IMR-90 (cell line): ENCODE measurements around the gene RNF128. TPM values are rescaled to one million over a fixed set of nuclear protein-coding genes. Genes with fewer than 3 reads are reported as not detected.

Experiments used
- ATAC-seq: fragments of 200-7000 bp; cut with Tn5 transposase; 2 replicates; pipeline ENCODE4 v1.9.1; 2020; ENCODE audit warnings: low read depth, mild to moderate bottlenecking, moderate library complexity
- BruUV-seq: library from RNA; stranded (reverse); fragments of 400-500 nt; replicated peaks from 2 replicates; lab custom pipeline; 2021; lab: Mats Ljungman, UMichigan
- CTCF ChIA-PET: fragments of 300-600 bp; formaldehyde crosslinking; extraction: SDS; loops from one replicate; lab custom pipeline; 2021; ENCODE audit warnings: antibody characterized with exemption; lab: Yijun Ruan, JAX
- POLR2A ChIA-PET: fragments of 300-600 bp; sonication (Branson Sonifier 250); formaldehyde crosslinking; loops from one replicate; lab custom pipeline; 2022; ENCODE audit warnings: antibody characterized with exemption; ENCODE audit not compliant: unreplicated experiment; lab: Charles Lee
- DNase-seq: peaks from one replicate; pipeline ENCODE4 v3.0.0; 2013
- H2AFZ ChIP-seq: replicated peaks from 2 replicates; pipeline ENCODE3; 2013; ENCODE audit warnings: low read length, mild to moderate bottlenecking; ENCODE audit not compliant: poor library complexity
- H2AK5ac ChIP-seq: 2 replicates; pipeline ENCODE4 v1.6.1; 2013; ENCODE audit warnings: low read depth, low read length, inconsistent platforms
- H2AK9ac ChIP-seq: replicated peaks from 2 replicates; pipeline ENCODE3; 2013; ENCODE audit warnings: mild to moderate bottlenecking, low read depth, low read length, moderate library complexity; ENCODE audit not compliant: poor library complexity
- H2BK120ac ChIP-seq: 2 replicates; pipeline ENCODE4 v1.6.1; 2013; ENCODE audit warnings: low read depth, low read length, inconsistent platforms
- H2BK15ac ChIP-seq: 3 replicates; pipeline ENCODE4 v1.6.1; 2013; ENCODE audit warnings: low read depth, low read length, inconsistent platforms
- H2BK20ac ChIP-seq: 2 replicates; pipeline ENCODE4 v1.6.1; 2013; ENCODE audit warnings: low read depth, mild to moderate bottlenecking, inconsistent platforms, low read length, moderate library complexity
- H2BK5ac ChIP-seq: 2 replicates; pipeline ENCODE4 v1.6.1; 2013; ENCODE audit warnings: mild to moderate bottlenecking, low read depth, low read length, inconsistent platforms; ENCODE audit not compliant: poor library complexity, severe bottlenecking
- H3K14ac ChIP-seq: replicated peaks from 2 replicates; pipeline ENCODE4 v1.6.1; 2013; ENCODE audit warnings: low read depth, low read length, inconsistent platforms
- H3K18ac ChIP-seq: 2 replicates; pipeline ENCODE4 v1.6.1; 2013; ENCODE audit warnings: low read depth, low read length, control low read depth
- H3K23ac ChIP-seq: 2 replicates; pipeline ENCODE4 v1.6.1; 2013; ENCODE audit warnings: low read depth, low read length, inconsistent platforms
- H3K27ac ChIP-seq: 2 replicates; pipeline ENCODE4 v1.5.1; 2013; ENCODE audit warnings: mild to moderate bottlenecking, control low read depth, low read length; ENCODE audit not compliant: insufficient read depth
- H3K27me3 ChIP-seq: 2 replicates; pipeline ENCODE4 v1.6.1; 2013; ENCODE audit warnings: low read length; ENCODE audit not compliant: control insufficient read depth, insufficient read depth
- H3K36me3 ChIP-seq: 2 replicates; pipeline ENCODE4 v1.6.1; 2013; ENCODE audit warnings: low read length, mixed read lengths; ENCODE audit not compliant: control insufficient read depth, insufficient read depth
- H3K4ac ChIP-seq: 2 replicates; pipeline ENCODE4 v1.6.1; 2013; ENCODE audit warnings: low read depth, low read length, inconsistent platforms
- H3K4me1 ChIP-seq: 2 replicates; pipeline ENCODE4 v1.6.1; 2013; ENCODE audit warnings: low read length, mixed read lengths; ENCODE audit not compliant: control insufficient read depth, insufficient read depth
- H3K4me2 ChIP-seq: 2 replicates; pipeline ENCODE4 v1.6.1; 2013; ENCODE audit warnings: low read depth, mild to moderate bottlenecking, control low read depth, low read length, moderate library complexity
- H3K4me3 ChIP-seq: 2 replicates; pipeline ENCODE4 v1.5.1; 2013; ENCODE audit warnings: low read depth, mild to moderate bottlenecking, control low read depth, low read length, moderate library complexity; ENCODE audit not compliant: insufficient read depth
- H3K56ac ChIP-seq: 2 replicates; pipeline ENCODE4 v1.6.1; 2013; ENCODE audit warnings: low read length, inconsistent platforms; ENCODE audit not compliant: insufficient read depth; ENCODE audit errors: extremely low read depth
- H3K79me1 ChIP-seq, 2 experiments: 2 replicates each; pipeline ENCODE4 v1.6.1; 2013; ENCODE audit warnings: low read length in 2 of 2, inconsistent platforms in 1 of 2, low read depth in 1 of 2
- H3K9ac ChIP-seq: 2 replicates; pipeline ENCODE4 v1.6.1; 2013; ENCODE audit warnings: low read depth, low read length, control low read depth
- H3K9me1 ChIP-seq: 2 replicates; pipeline ENCODE4 v1.6.1; 2013; ENCODE audit warnings: low read length, inconsistent platforms; ENCODE audit not compliant: insufficient read depth
- H3K9me3 ChIP-seq: 2 replicates; pipeline ENCODE4 v1.6.1; 2013; ENCODE audit warnings: low read length; ENCODE audit not compliant: control insufficient read depth, insufficient read depth
- H4K20me1 ChIP-seq: 2 replicates; pipeline ENCODE4 v1.6.1; 2013; ENCODE audit warnings: low read length, inconsistent platforms; ENCODE audit not compliant: insufficient read depth
- H4K5ac ChIP-seq: 2 replicates; pipeline ENCODE4 v1.6.1; 2013; ENCODE audit warnings: mild to moderate bottlenecking, low read depth, low read length, control low read depth
- H4K8ac ChIP-seq, 2 experiments: 2 replicates each; pipeline ENCODE4 v1.6.1; 2013; ENCODE audit warnings: low read depth in 2 of 2, low read length in 2 of 2, control low read depth in 1 of 2, inconsistent platforms in 1 of 2
- H4K91ac ChIP-seq: 2 replicates; pipeline ENCODE4 v1.6.1; 2013; ENCODE audit warnings: low read depth, low read length, inconsistent platforms; ENCODE audit not compliant: insufficient read depth
- BHLHE40 ChIP-seq: fragments of 150-350 bp; IDR thresholded peaks from 2 replicates; pipeline ENCODE4 v1.6.1; 2016; ENCODE audit warnings: mild to moderate bottlenecking, low read depth, low read length
- CEBPB ChIP-seq: IDR thresholded peaks from 2 replicates; pipeline ENCODE4 v1.6.1; 2012; ENCODE audit warnings: low read depth, low read length, improper control_type of control experiment
- CHD1 ChIP-seq: IDR thresholded peaks from 2 replicates; pipeline ENCODE4 v1.6.1; 2012; ENCODE audit warnings: low read depth, low read length, improper control_type of control experiment
- CTCF ChIP-seq: conservative IDR thresholded peaks from 2 replicates; pipeline ENCODE4 v1.5.1; 2012; ENCODE audit warnings: mild to moderate bottlenecking, low read depth, low read length, improper control_type of control experiment
- FOS ChIP-seq: fragments of 150-350 bp; IDR thresholded peaks from 2 replicates; pipeline ENCODE4 v1.6.1; 2016; ENCODE audit warnings: low read depth, low read length
- MAFK ChIP-seq: IDR thresholded peaks from 2 replicates; pipeline ENCODE4 v1.6.1; 2012; ENCODE audit warnings: low read depth, low read length, improper control_type of control experiment
- MAZ ChIP-seq: IDR thresholded peaks from 2 replicates; pipeline ENCODE4 v1.6.1; 2012; ENCODE audit warnings: low read depth, mild to moderate bottlenecking, low read length, improper control_type of control experiment, moderate library complexity, borderline replicate concordance
- MXI1 ChIP-seq: IDR thresholded peaks from 2 replicates; pipeline ENCODE4 v1.6.1; 2012; ENCODE audit warnings: low read depth, mild to moderate bottlenecking, low read length, moderate library complexity, borderline replicate concordance
- RCOR1 ChIP-seq: IDR thresholded peaks from 2 replicates; pipeline ENCODE4 v1.6.1; 2012; ENCODE audit warnings: mild to moderate bottlenecking, low read length, improper control_type of control experiment; ENCODE audit not compliant: insufficient replicate concordance
- RFX5 ChIP-seq: IDR thresholded peaks from 2 replicates; pipeline ENCODE4 v1.8.0; 2012; ENCODE audit warnings: low read depth, mild to moderate bottlenecking, low read length, moderate library complexity
- SMC3 ChIP-seq: fragments of 150-350 bp; IDR thresholded peaks from 2 replicates; pipeline ENCODE4 v1.6.1; 2016; ENCODE audit warnings: low read depth, mild to moderate bottlenecking, antibody characterized with exemption, low read length, moderate library complexity
- USF2 ChIP-seq: fragments of 150-350 bp; IDR thresholded peaks from 2 replicates; pipeline ENCODE4 v1.6.1; 2017; ENCODE audit warnings: mild to moderate bottlenecking, antibody characterized with exemption, low read length, low read depth
- WGBS, 2 experiments: methylation state at CpG; one replicate each; pipeline versions ENCODE4 v1.1.5 to v1.1.7; 2013; ENCODE audit warnings: missing lambda C conversion rate in 2 of 2; ENCODE audit not compliant: insufficient read length in 1 of 2; ENCODE audit errors: extremely low coverage in 2 of 2; 5-methylcytosine and 5-hydroxymethylcytosine counted together
- dilution Hi-C: fragments of 300-500 bp; cut with HindIII; formaldehyde crosslinking; loops from one replicate; pipeline ENCODE4 v1.14.3; 2018; ENCODE audit warnings: low sequenced_read_pairs; ENCODE audit not compliant: unreplicated experiment
- in situ Hi-C: fragments of 300-500 bp; cut with MboI; formaldehyde crosslinking; loops from 3 replicates; pipeline ENCODE4 v1.14.3; 2019; ENCODE audit warnings: low sequenced_read_pairs, inconsistent platforms, mixed read lengths
- intact Hi-C: fragments of 100-400 bp; cut with micrococcal nuclease; formaldehyde crosslinking; loops from 2 replicates; pipeline ENCODE4 v1.10.0; 2022
- polyA plus RNA-seq, 3 experiments: library from polyadenylated mRNA; depleted of rRNA; stranded (reverse); fragments of >200 nt; gene quantifications; 2 replicates each; pipeline ENCODE4 v1.2.3, GENCODE V29; 2012; ENCODE audit warnings: low replicate concordance in 1 of 3
- total RNA-seq: library from RNA; depleted of rRNA; stranded (reverse); fragments of >200 nt; gene quantifications from 2 replicates; pipeline ENCODE4 v1.2.3, GENCODE V29; 2012
- TF ChIP-seq, protein P1 (sequence below): fragments of 150-350 bp; IDR thresholded peaks from 2 replicates; pipeline ENCODE4 v1.6.1; 2016; ENCODE audit warnings: low read depth, mild to moderate bottlenecking, low read length, moderate library complexity, borderline replicate concordance

Gene RNF128
- total and polyA plus RNA-seq, 2 of the 4 experiments (the other 2 are of a cell fraction) = 3.0 to 4.8 TPM

- Histone ChIP-seq H2BK120ac (no peak overlapping the region), H3K36me3 (no peaks in the 10 kb centered on the region), H2BK5ac (no peak overlapping the region), H3K27ac (no peak overlapping the region), H3K4me3 (no peak overlapping the region), H3K18ac (no peak overlapping the region), H2AK5ac (no peak overlapping the region), H3K79me1 (no peaks in the 10 kb centered on the region), H2AFZ (no peak overlapping the region), H3K27me3 (peaks cover 2% of the 10 kb centered on the region), H3K14ac (no peak overlapping the region), H3K9me1 (no peaks in the 10 kb centered on the region), H3K4ac (no peak overlapping the region), H3K4me1 (no peaks in the 10 kb centered on the region), H3K9me3 (no peaks in the 10 kb centered on the region), H4K20me1 (no peaks in the 10 kb centered on the region), H3K4me2 (no peak overlapping the region), H4K5ac (no peak overlapping the region), H2BK15ac (no peak overlapping the region), H2AK9ac (no peak overlapping the region), H3K9ac (no peak overlapping the region), H3K23ac (no peak overlapping the region), H4K8ac (no peak overlapping the region), H2BK20ac (no peak overlapping the region), H3K56ac (no peak overlapping the region), H4K91ac (no peak overlapping the region)
- WGBS, 2 experiments = 67% methylated on average over 1 of the region's 4 CpGs; no CpG with 5 or more reads in 1 of the 2 experiments
- CTCF ChIA-PET = no interaction called here
- intact Hi-C loops (no loop called here), in situ Hi-C loops (no loop called here), dilution Hi-C loops (no loop called here)
- POLR2A ChIA-PET = no interaction called here
- ATAC-seq = no peak
- no TSS peak for BruUV-seq
- DNase-seq = no peak
- no peak for TF ChIP-seq USF2
- no peak for TF ChIP-seq CHD1
- TF ChIP-seq BHLHE40 = no peak
- TF ChIP-seq, protein P1, sequence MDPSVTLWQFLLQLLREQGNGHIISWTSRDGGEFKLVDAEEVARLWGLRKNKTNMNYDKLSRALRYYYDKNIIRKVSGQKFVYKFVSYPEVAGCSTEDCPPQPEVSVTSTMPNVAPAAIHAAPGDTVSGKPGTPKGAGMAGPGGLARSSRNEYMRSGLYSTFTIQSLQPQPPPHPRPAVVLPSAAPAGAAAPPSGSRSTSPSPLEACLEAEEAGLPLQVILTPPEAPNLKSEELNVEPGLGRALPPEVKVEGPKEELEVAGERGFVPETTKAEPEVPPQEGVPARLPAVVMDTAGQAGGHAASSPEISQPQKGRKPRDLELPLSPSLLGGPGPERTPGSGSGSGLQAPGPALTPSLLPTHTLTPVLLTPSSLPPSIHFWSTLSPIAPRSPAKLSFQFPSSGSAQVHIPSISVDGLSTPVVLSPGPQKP = no peak
- TF ChIP-seq RFX5 = no peak
- no peak for TF ChIP-seq SMC3
- no peak for TF ChIP-seq RCOR1
- TF ChIP-seq MAZ = no peak
- TF ChIP-seq CTCF = no peak
- no peak for TF ChIP-seq MXI1
- TF ChIP-seq CEBPB = no peak
- no peak for TF ChIP-seq FOS
- no peak for TF ChIP-seq MAFK
Observed at GRCh38 chrX:106684207-106684606, 42.3 kb upstream of the RNF128 start.
